HFFc6 (cell line): ENCODE results near the gene LARP1. TPM values are rescaled to one million over a fixed set of nuclear protein-coding genes. Genes with fewer than 3 reads are reported as not detected.

Experiments
- DNase-seq: peaks from one replicate; pipeline ENCODE4 v3.0.0-alpha.2; 2018
- H3K27ac Mint-ChIP-seq: 2 replicates; pipeline ENCODE4 v1.8.0; 2020; ENCODE audit warnings: mild to moderate bottlenecking, mixed read lengths
- H3K27me3 Mint-ChIP-seq: 2 replicates; pipeline ENCODE4 v1.8.0; 2021; ENCODE audit warnings: mild to moderate bottlenecking, moderate library complexity, mixed read lengths; ENCODE audit not compliant: insufficient read depth
- H3K36me3 Mint-ChIP-seq: 2 replicates; pipeline ENCODE4 v1.8.0; 2021; ENCODE audit warnings: low read depth, mixed read lengths
- H3K4me1 Mint-ChIP-seq: 2 replicates; pipeline ENCODE4 v1.8.0; 2020; ENCODE audit warnings: low read depth, mixed read lengths
- H3K4me3 Mint-ChIP-seq: 2 replicates; pipeline ENCODE4 v1.8.0; 2020; ENCODE audit warnings: mild to moderate bottlenecking, moderate library complexity, mixed read lengths
- H3K9me3 Mint-ChIP-seq: 2 replicates; pipeline ENCODE4 v1.8.0; 2020; ENCODE audit warnings: mild to moderate bottlenecking, mixed read lengths
- CTCF ChIP-seq: fragments of 200-600 bp; sonication (generic); IDR thresholded peaks from 2 replicates; pipeline ENCODE4 v1.5.0; 2021; ENCODE audit warnings: antibody characterized with exemption, mild to moderate bottlenecking
- total RNA-seq, 6 experiments: library from RNA; stranded (reverse); fragmentation: NEBNext Ultra II Directional; extraction: Animal tissue kit (Norgen Biotek cat#: 25700); gene quantifications; 2 replicates in 1 of 6; 3 replicates in 5 of 6; pipeline ENCODE4 v1.2.3, GENCODE V29; 2021

LARP1 gene
- total RNA-seq, 6 experiments from 2014 or later: 204 to 228 (median 208) TPM

- Mint-ChIP-seq H3K4me3 (no peak overlapping the region), H3K36me3 (no peaks in the 10 kb centered on the region), H3K27ac (no peak overlapping the region), H3K27me3 (peaks cover 2% of the 10 kb centered on the region; the same call in 1 of the 2 replicates), H3K9me3 (no peaks in the 10 kb centered on the region), H3K4me1 (peaks cover 13% of the 10 kb centered on the region)
- no peak for DNase-seq
- no peak for TF ChIP-seq CTCF
Observed at GRCh38 chr5:154737667-154738320, 17.4 kb upstream of the LARP1 start.

- DNase-seq: peak; percentile 21
- no peaks in the 10 kb centered on the region for H3K36me3 Mint-ChIP-seq
Observed at GRCh38 chr5:154740483-154740882, 14.7 kb upstream of the LARP1 start.

GRCh38 chr5:154740957-154741356 lies 14.2 kb upstream of the LARP1 start:
- no peak for TF ChIP-seq CTCF
- Mint-ChIP-seq H3K4me3 (no peak overlapping the region), H3K27ac (peak overlapping the region; percentile 5; the same call in 1 of the 2 replicates), H3K36me3 (no peaks in the 10 kb centered on the region), H3K4me1 (peaks cover 13% of the 10 kb centered on the region), H3K9me3 (no peaks in the 10 kb centered on the region), H3K27me3 (no peaks in the 10 kb centered on the region)
- peak; percentile 25 for DNase-seq

More at GRCh38 chr5:154740483-154740882, 14.7 kb upstream of the LARP1 start:
- Mint-ChIP-seq H3K4me3 (no peak overlapping the region), H3K27me3 (no peaks in the 10 kb centered on the region), H3K9me3 (no peaks in the 10 kb centered on the region), H3K4me1 (peaks cover 13% of the 10 kb centered on the region), H3K27ac (no peak overlapping the region)
- no peak for TF ChIP-seq CTCF

- no peaks in the 10 kb centered on the region for H3K36me3 Mint-ChIP-seq
- H3K4me3 Mint-ChIP-seq: no peak overlapping the region
- TF ChIP-seq CTCF: no peak
- H3K27me3 Mint-ChIP-seq: no peaks in the 10 kb centered on the region
- no peak overlapping the region; the same call in 1 of the 2 replicates for H3K27ac Mint-ChIP-seq
- H3K4me1 Mint-ChIP-seq: peaks cover 13% of the 10 kb centered on the region
- no peaks in the 10 kb centered on the region for H3K9me3 Mint-ChIP-seq
- no peak for DNase-seq
Observed at GRCh38 chr5:154741415-154741814, 13.8 kb upstream of the LARP1 start.

GRCh38 chr5:154743812-154744211 lies 11.4 kb upstream of the LARP1 start:
- peaks cover 13% of the 10 kb centered on the region for H3K4me1 Mint-ChIP-seq
- no peaks in the 10 kb centered on the region for H3K9me3 Mint-ChIP-seq
- H3K4me3 Mint-ChIP-seq: no peak overlapping the region
- peaks cover 1% of the 10 kb centered on the region; the same call in 1 of the 2 replicates for H3K27me3 Mint-ChIP-seq
- no peak overlapping the region for H3K27ac Mint-ChIP-seq
- DNase-seq: no peak
- TF ChIP-seq CTCF: no peak
- no peaks in the 10 kb centered on the region for H3K36me3 Mint-ChIP-seq
